Activated CD8-positive, alpha-beta T cell treated with anti-CD3 and anti-CD28 coated beads for 36 hours (primary cell): Measurements from ENCODE around the gene PRPF6. TPM values are rescaled to one million over a fixed set of nuclear protein-coding genes. Genes with fewer than 3 reads are reported as not detected.

ENCODE experiments used
- ATAC-seq: fragments of 200-7000 bp; cut with Tn5 transposase; one replicate; pipeline ENCODE4 v1.10.0; 2021; ENCODE audit warnings: mild to moderate bottlenecking, moderate library complexity
- CTCF ChIA-PET: fragments of 350-600 bp; sonication (Branson Sonifier 250); formaldehyde crosslinking; loops from one replicate; lab custom pipeline; 2021; ENCODE audit warnings: antibody characterized with exemption; lab: Charles Lee
- POLR2A ChIA-PET: fragments of 350-600 bp; sonication (Branson Sonifier 250); formaldehyde crosslinking; loops from one replicate; lab custom pipeline; 2021; ENCODE audit warnings: antibody characterized with exemption; lab: Charles Lee
- DNase-seq: peaks from one replicate; pipeline ENCODE4 v3.0.0-alpha.2; 2020
- H3K27ac Mint-ChIP-seq: one replicate; pipeline ENCODE4 v1.8.0; 2021; ENCODE audit warnings: mild to moderate bottlenecking, mixed read lengths
- H3K27me3 Mint-ChIP-seq: one replicate; pipeline ENCODE4 v1.8.0; 2021; ENCODE audit warnings: mixed read lengths
- H3K36me3 Mint-ChIP-seq: one replicate; pipeline ENCODE4 v1.8.0; 2021; ENCODE audit warnings: low read depth, mixed read lengths
- H3K4me1 Mint-ChIP-seq: one replicate; pipeline ENCODE4 v1.8.0; 2021; ENCODE audit warnings: low read depth, mixed read lengths
- H3K4me3 Mint-ChIP-seq: one replicate; pipeline ENCODE4 v1.8.0; 2021; ENCODE audit warnings: mild to moderate bottlenecking, moderate library complexity, mixed read lengths
- H3K9me3 Mint-ChIP-seq: one replicate; pipeline ENCODE4 v1.8.0; 2021; ENCODE audit warnings: mixed read lengths
- intact Hi-C: fragments of 100-400 bp; cut with micrococcal nuclease; formaldehyde crosslinking; loops from one replicate; pipeline ENCODE4 v1.10.0; 2022
- total RNA-seq, 2 experiments: library from RNA; stranded (reverse); gene quantifications; one replicate each; pipeline ENCODE4 v1.2.3, GENCODE V29; 2021
- TF ChIP-seq, protein P1 (sequence below): fragments of 200-600 bp; IDR thresholded peaks from one replicate; pipeline ENCODE4 v1.8.0; 2022; ENCODE audit warnings: antibody characterized with exemption, mild to moderate bottlenecking

The PRPF6 gene
- total RNA-seq, 2 experiments from 2014 or later: 53.0 to 55.5 TPM

DNA sequence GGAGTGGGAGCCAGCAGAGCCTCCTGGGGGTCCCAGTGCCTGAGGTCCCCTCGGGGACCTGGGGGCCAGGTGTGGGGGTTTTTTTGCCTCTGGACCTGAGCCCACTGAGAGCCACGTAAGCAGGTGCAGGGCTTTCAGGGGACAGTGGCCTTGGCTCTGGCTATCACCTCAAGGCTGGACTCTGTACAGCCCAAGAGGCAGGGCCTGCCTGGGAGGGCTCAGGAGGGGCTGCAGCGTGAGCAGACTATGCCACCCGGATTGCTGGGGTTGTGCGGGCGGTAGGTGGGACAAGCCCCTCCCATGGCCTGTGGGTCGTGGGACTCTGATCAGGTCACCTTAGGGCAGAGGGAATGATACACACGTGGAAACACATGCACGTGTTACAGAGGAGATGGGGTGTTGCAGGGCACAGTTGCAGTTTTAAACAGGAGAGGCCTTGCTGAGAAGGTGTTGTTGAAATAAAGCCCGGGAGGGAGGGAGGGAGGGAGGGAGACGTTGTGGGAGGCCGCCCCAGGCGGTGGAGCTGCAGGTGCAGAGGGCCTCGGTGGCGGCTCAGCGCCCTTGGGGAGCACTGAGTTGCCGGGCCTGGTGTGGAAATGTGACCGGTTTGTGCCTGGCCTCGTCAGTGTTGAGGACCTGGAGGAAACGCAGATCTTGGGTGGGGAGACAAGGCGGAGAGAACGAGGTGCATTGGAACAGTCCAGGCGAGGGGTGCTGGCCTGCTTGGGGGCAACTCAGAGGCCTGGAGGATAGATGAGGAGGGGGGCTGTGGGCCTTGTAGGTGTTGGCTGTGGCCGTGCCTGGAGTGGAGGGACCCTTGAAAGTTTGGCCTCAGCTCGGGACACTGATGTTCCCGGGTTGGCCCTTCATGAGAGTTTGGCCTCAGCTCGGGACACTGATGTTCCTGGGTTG, 84.4 kb downstream of the PRPF6 start:
- DNase-seq (peak; percentile 46), ATAC-seq (no peak)
- TF ChIP-seq, protein P1, sequence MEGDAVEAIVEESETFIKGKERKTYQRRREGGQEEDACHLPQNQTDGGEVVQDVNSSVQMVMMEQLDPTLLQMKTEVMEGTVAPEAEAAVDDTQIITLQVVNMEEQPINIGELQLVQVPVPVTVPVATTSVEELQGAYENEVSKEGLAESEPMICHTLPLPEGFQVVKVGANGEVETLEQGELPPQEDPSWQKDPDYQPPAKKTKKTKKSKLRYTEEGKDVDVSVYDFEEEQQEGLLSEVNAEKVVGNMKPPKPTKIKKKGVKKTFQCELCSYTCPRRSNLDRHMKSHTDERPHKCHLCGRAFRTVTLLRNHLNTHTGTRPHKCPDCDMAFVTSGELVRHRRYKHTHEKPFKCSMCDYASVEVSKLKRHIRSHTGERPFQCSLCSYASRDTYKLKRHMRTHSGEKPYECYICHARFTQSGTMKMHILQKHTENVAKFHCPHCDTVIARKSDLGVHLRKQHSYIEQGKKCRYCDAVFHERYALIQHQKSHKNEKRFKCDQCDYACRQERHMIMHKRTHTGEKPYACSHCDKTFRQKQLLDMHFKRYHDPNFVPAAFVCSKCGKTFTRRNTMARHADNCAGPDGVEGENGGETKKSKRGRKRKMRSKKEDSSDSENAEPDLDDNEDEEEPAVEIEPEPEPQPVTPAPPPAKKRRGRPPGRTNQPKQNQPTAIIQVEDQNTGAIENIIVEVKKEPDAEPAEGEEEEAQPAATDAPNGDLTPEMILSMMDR: no peak
- no peaks in the 10 kb centered on the region for H3K27me3 Mint-ChIP-seq
- intact Hi-C loops: loop anchor here (10.0 kb wide), 1 partner anchor 91 kb away; the partner anchor contains the start of gene SAMD10
- CTCF ChIA-PET: interaction anchor here (0.8 to 1.2 kb wide), 3 partner anchors 19 to 528 kb away, joined by 3 to 6 read pairs (median 3); partner anchors contain the start of genes LKAAEAR1 and PTK6
- peaks cover 35% of the 10 kb centered on the region for H3K4me1 Mint-ChIP-seq
- no peaks in the 10 kb centered on the region for H3K9me3 Mint-ChIP-seq
- POLR2A ChIA-PET: interaction anchor here (0.9 to 1.9 kb wide), 6 partner anchors 7 to 117 kb away, joined by 3 to 7 read pairs (median 4); no protein-coding TSS in a partner anchor
- H3K27ac Mint-ChIP-seq: peak overlapping the region; percentile 63
- no peaks in the 10 kb centered on the region for H3K36me3 Mint-ChIP-seq
- no peak overlapping the region for H3K4me3 Mint-ChIP-seq

DNA sequence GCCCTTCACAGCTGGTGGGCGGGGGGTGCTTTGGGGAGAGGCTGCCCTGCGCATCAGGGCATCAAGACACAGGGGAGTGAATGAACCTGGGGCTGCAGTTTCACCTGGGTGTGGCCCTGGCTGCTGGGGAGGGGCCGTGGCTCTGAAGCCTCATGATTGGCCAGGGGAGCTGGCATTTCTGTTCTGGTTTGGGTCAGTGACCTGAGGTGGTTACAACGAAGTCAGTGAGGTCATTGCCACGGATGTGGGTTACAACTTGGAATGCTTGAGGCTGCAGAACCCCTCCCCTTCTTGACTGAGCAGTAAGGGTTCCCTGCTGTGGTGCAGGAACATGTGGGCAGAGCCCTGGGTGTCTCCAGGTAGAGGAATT, 85.0 kb downstream of the PRPF6 start:
- Mint-ChIP-seq H3K36me3 (no peaks in the 10 kb centered on the region), H3K4me3 (no peak overlapping the region), H3K27ac (peak overlapping the region; percentile 63), H3K4me1 (peaks cover 35% of the 10 kb centered on the region), H3K27me3 (no peaks in the 10 kb centered on the region), H3K9me3 (no peaks in the 10 kb centered on the region)
- POLR2A ChIA-PET: interaction anchor here (1.0 to 1.9 kb wide), 3 partner anchors 10 to 78 kb away, joined by 3 to 7 read pairs (median 5); no protein-coding TSS in a partner anchor
- TF ChIP-seq, protein P1: no peak
- intact Hi-C loops: loop anchor here (10.0 kb wide), 1 partner anchor 91 kb away; the partner anchor contains the start of gene SAMD10
- CTCF ChIA-PET: interaction anchor here (0.8 to 1.2 kb wide), 3 partner anchors 17 to 529 kb away, joined by 3 to 6 read pairs (median 5); partner anchors contain the start of gene PTK6
- peak; percentile 77 for ATAC-seq
- peak; percentile 89 for DNase-seq

DNA sequence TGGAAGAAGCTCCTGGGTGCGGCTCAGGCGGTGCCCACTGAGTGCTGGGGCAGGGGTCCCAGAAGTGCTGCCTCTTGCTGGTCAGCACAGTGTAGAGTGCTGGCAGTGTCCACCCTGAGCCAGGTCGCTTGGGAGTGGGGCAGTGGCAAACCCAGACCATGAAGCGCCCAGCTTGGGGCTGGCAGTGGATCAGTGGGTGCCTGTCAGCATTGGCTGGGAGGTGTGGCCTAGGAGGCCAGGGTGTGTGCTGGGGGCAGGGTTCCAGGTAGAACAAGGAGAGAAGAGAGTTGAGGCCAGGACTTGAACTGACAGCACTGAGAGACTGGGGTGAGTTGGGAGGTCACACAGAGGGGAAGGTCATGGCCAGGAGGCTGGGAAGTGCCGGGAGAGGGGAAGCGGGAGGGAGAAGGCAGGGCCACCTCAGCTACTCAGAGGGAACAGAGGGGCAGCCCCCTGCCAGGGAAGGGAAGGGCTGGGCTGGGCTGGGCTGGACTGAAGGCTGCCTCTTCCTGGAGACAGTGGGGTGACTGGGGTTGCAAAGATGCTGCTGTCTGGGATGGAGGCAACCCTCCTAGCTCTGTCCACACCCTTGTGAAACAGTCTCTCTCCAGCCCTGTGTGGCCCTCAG, 86.2 kb downstream of the PRPF6 start:
- ChIA-PET POLR2A (interaction anchor here (0.7 to 1.9 kb wide), 5 partner anchors 9 to 79 kb away, joined by 3 to 7 read pairs (median 4); partner anchors contain the start of genes OPRL1 and RGS19), CTCF (interaction anchor here (1.0 to 1.2 kb wide), 2 partner anchors 8 to 16 kb away, joined by 4 to 5 read pairs; no protein-coding TSS in a partner anchor)
- H3K27me3 Mint-ChIP-seq: no peaks in the 10 kb centered on the region
- TF ChIP-seq, protein P1: no peak
- no peaks in the 10 kb centered on the region for H3K9me3 Mint-ChIP-seq
- DNase-seq: no peak
- ATAC-seq: no peak
- H3K36me3 Mint-ChIP-seq: no peaks in the 10 kb centered on the region
- H3K4me1 Mint-ChIP-seq: peaks cover 35% of the 10 kb centered on the region
- intact Hi-C loops: loop anchor here (10.0 kb wide), 1 partner anchor 92 kb away; the partner anchor contains the start of gene SAMD10
- H3K4me3 Mint-ChIP-seq: no peak overlapping the region
- no peak overlapping the region for H3K27ac Mint-ChIP-seq

DNA sequence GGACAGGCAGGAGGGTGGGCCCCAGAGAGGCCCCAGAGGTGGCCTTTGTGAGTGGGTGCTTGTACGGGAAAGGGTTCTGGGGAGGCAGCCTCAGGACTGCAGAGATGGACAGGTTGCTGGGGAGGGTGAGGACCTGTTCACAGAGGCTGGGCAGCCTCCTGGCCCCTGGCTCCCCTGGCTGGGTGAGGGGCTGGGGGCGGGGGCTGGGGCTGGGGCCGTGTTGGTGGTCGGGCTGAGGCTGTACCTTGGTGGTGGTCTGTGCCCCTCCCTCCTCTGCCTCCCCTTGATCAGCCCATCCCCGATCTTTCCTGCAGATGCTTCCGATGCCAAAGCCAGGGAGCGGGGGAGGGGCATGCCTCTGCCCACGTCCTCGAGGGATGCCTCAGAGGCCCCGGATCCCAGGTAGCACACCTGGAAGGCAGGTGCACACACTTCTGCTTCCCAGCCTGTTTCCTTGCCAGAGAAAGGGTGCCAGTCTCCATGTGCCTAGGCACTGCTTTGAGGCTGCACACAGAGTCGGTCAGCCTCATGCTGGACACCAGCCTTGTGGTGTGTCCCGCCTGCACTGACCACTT, 86.9 kb downstream of the PRPF6 start:
- Mint-ChIP-seq H3K36me3 (no peaks in the 10 kb centered on the region), H3K4me1 (peaks cover 35% of the 10 kb centered on the region), H3K4me3 (no peak overlapping the region), H3K9me3 (no peaks in the 10 kb centered on the region), H3K27ac (peak overlapping the region; percentile 30), H3K27me3 (no peaks in the 10 kb centered on the region)
- ATAC-seq (no peak), DNase-seq (no peak)
- POLR2A ChIA-PET: interaction anchor here (0.7 to 2.8 kb wide), 3 partner anchors 12 to 16 kb away, joined by 3 to 15 read pairs (median 4); partner anchors contain the start of genes OPRL1 and RGS19
- TF ChIP-seq, protein P1: no peak
- CTCF ChIA-PET: no interaction called here
- intact Hi-C loops: loop anchor here (10.0 kb wide), 1 partner anchor 93 kb away; the partner anchor contains the start of gene SAMD10
